Ovary (tissue), 3 donors: ENCODE measurements around the gene PGAM5.

Source experiments
- POLR2A ChIP-seq: fragments of 450-650 bp; IDR thresholded peaks from one replicate; pipeline ENCODE4 v1.6.1; 2017; ENCODE audit warnings: antibody characterized with exemption, mild to moderate bottlenecking, moderate library complexity
- TF ChIP-seq, protein P1 (sequence below), 3 donors: fragments of 450-650 bp in 2 of 3; fragments of 200-600 bp in 1 of 3; IDR thresholded peaks; one replicate each; pipeline versions ENCODE4 v1.5.1 to v1.8.0; 2016 to 2022; ENCODE audit warnings: antibody characterized with exemption in 3 of 3, mild to moderate bottlenecking in 1 of 3
- donor health status: DM: no; HTN: no; CAD: no.

DNA sequence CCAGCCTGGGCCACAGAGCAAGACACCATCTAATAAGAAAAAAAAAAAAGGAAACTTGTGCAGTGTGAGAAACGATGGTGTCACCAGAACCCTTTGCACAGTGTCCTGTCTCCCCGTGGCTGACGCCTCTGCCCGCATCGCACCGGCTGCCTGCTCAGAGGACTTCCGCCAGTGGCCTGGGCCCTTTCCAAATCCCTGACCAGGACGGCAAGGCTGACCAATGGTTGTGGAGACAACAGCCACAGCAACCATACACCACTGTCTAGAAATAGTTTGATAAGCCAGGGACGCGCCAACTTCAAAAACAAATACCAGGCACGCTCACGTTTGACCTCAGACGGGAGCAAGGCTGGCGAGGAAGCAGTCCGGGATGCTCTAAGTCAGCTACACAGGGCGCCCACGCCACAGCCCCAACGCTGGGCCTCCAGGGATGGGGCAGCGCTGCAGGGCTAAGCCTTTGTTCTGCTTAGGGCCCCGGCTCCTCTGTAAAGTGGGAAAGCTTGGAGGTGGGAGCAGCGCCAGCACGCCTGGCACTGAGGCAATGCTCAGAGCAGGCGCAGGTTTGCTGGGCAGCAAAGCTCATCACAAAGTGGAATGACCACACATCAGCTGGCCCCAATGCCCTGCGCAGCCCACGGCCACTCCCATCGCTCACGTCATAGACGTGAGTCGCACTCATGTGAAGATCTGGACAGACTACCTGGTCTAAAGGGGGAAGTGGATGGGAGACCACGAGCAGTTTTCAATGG, 12.5 kb downstream of the PGAM5 start:
- TF ChIP-seq POLR2A = no peak
- TF ChIP-seq, protein P1, sequence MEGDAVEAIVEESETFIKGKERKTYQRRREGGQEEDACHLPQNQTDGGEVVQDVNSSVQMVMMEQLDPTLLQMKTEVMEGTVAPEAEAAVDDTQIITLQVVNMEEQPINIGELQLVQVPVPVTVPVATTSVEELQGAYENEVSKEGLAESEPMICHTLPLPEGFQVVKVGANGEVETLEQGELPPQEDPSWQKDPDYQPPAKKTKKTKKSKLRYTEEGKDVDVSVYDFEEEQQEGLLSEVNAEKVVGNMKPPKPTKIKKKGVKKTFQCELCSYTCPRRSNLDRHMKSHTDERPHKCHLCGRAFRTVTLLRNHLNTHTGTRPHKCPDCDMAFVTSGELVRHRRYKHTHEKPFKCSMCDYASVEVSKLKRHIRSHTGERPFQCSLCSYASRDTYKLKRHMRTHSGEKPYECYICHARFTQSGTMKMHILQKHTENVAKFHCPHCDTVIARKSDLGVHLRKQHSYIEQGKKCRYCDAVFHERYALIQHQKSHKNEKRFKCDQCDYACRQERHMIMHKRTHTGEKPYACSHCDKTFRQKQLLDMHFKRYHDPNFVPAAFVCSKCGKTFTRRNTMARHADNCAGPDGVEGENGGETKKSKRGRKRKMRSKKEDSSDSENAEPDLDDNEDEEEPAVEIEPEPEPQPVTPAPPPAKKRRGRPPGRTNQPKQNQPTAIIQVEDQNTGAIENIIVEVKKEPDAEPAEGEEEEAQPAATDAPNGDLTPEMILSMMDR (IDR thresholded peaks at IDR 0.05) = no peak
